Hepatocyte (in vitro differentiated cells): Measurements from ENCODE around the gene ATG10. TPM values are rescaled to one million over a fixed set of nuclear protein-coding genes. Genes with fewer than 3 reads are reported as not detected.

Source experiments
- DNase-seq: peaks from one replicate; pipeline ENCODE4 v3.0.0-alpha.2; 2016; ENCODE audit warnings: low spot score
- H2AFZ ChIP-seq: fragments of 200-600 bp; sonication (generic); 2 replicates; pipeline ENCODE4 v1.6.0; 2016; ENCODE audit warnings: antibody characterized with exemption, mild to moderate bottlenecking
- H3K27ac ChIP-seq: fragments of 200-600 bp; sonication (generic); 2 replicates; pipeline ENCODE4 v1.5.1; 2016; ENCODE audit warnings: mild to moderate bottlenecking
- H3K27me3 ChIP-seq: fragments of 200-600 bp; sonication (generic); 2 replicates; pipeline ENCODE4 v1.6.1; 2016
- H3K36me3 ChIP-seq: fragments of 200-600 bp; sonication (generic); replicated peaks from 2 replicates; pipeline ENCODE4 v1.5.1; 2016; ENCODE audit warnings: low read depth; ENCODE audit not compliant: insufficient read depth
- H3K4me1 ChIP-seq: fragments of 200-600 bp; sonication (generic); 2 replicates; pipeline ENCODE4 v1.5.1; 2016; ENCODE audit warnings: mild to moderate bottlenecking, moderate library complexity; ENCODE audit not compliant: insufficient read depth
- H3K4me2 ChIP-seq: fragments of 200-600 bp; sonication (generic); 2 replicates; pipeline ENCODE4 v1.6.0; 2016
- H3K4me3 ChIP-seq: fragments of 200-600 bp; sonication (generic); 2 replicates; pipeline ENCODE4 v1.5.1; 2016; ENCODE audit warnings: mild to moderate bottlenecking
- H3K79me2 ChIP-seq: fragments of 200-600 bp; sonication (generic); 2 replicates; pipeline ENCODE4 v1.6.0; 2017; ENCODE audit warnings: mild to moderate bottlenecking
- H3K9me2 ChIP-seq: fragments of 200-600 bp; sonication (generic); replicated peaks from 2 replicates; pipeline ENCODE4 v1.6.0; 2017; ENCODE audit warnings: mild to moderate bottlenecking; ENCODE audit not compliant: insufficient read depth
- H3K9me3 ChIP-seq: fragments of 200-600 bp; sonication (generic); 2 replicates; pipeline ENCODE4 v1.5.1; 2016; ENCODE audit warnings: low read depth, mild to moderate bottlenecking
- H4K20me1 ChIP-seq: fragments of 200-600 bp; sonication (generic); 2 replicates; pipeline ENCODE4 v1.6.0; 2016; ENCODE audit warnings: mild to moderate bottlenecking; ENCODE audit not compliant: insufficient read depth, poor library complexity, severe bottlenecking
- CTCF ChIP-seq: fragments of 200-600 bp; sonication (generic); IDR thresholded peaks from 2 replicates; pipeline ENCODE4 v1.5.1; 2016; ENCODE audit warnings: antibody characterized with exemption, mild to moderate bottlenecking; ENCODE audit not compliant: poor library complexity
- EZH2 ChIP-seq: fragments of 200-600 bp; sonication (generic); IDR thresholded peaks from 2 replicates; pipeline ENCODE4 v1.6.1; 2016; ENCODE audit warnings: antibody characterized with exemption, mild to moderate bottlenecking, borderline replicate concordance
- EZH2phosphoT487 ChIP-seq: fragments of 200-600 bp; sonication (generic); IDR thresholded peaks from one replicate; pipeline ENCODE4 v1.6.1; 2018; ENCODE audit warnings: antibody characterized with exemption, mild to moderate bottlenecking, low read depth, moderate library complexity; ENCODE audit not compliant: unreplicated experiment, severe bottlenecking
- WGBS: methylation state at CpG from one replicate; pipeline ENCODE4 v1.1.6; 2016; ENCODE audit warnings: low lambda C conversion rate; ENCODE audit errors: missing lambda C conversion rate; 5-methylcytosine and 5-hydroxymethylcytosine counted together
- polyA plus RNA-seq: library from polyadenylated mRNA; unstranded; fragments of >200 nt; fragmentation: Nextera tagmentation; extraction: Ambion mirVana; gene quantifications from 2 replicates; pipeline ENCODE4 v1.2.1, GENCODE V29; 2016
- total RNA-seq: library from RNA; depleted of rRNA; stranded (reverse); fragments of >200 nt; gene quantifications from 2 replicates; pipeline ENCODE4 v1.2.3, GENCODE V29; 2014

ATG10 gene
- total and polyA plus RNA-seq, 2 experiments from 2014 or later = 11.8 to 13.0 TPM

- H3K36me3 ChIP-seq = no peaks in the 10 kb centered on the region
- no peaks in the 10 kb centered on the region for H4K20me1 ChIP-seq
- no peaks in the 10 kb centered on the region for H3K79me2 ChIP-seq
- no peak overlapping the region for H3K4me3 ChIP-seq
- H3K27me3 ChIP-seq = no peaks in the 10 kb centered on the region
- no peak for DNase-seq
- H3K9me3 ChIP-seq = no peaks in the 10 kb centered on the region
- no peak overlapping the region for H3K27ac ChIP-seq
- H3K4me1 ChIP-seq = no peaks in the 10 kb centered on the region
- no peak for TF ChIP-seq EZH2phosphoT487
- TF ChIP-seq CTCF = no peak
- TF ChIP-seq EZH2 = no peak
- H3K4me2 ChIP-seq = no peak overlapping the region
- no peak overlapping the region for H2AFZ ChIP-seq
- 95% methylated on average over 3 of the region's 3 CpGs for WGBS
- no peaks in the 10 kb centered on the region for H3K9me2 ChIP-seq
These were observed 206.6 kb downstream of the ATG10 start for GRCh38 chr5:82178378-82178777.

DNA sequence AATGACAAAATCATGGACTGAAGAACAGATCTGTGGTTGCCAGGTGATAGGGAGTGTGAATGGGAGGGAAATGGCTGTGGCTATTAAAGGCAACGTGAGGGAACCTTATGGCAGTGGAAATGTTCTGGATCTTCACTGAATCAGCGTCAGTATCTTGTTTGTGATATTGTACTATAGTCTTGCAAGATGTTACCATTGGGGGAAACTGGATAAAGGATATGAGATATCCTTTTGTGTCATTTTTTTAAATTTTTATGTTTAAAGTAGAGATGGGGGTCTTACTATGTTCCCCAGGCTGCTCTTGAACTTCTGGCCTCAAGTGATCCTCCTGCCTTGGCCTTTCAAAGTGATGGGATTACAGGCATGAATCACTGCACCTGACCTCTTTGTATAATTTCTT lies 210.8 kb downstream of the ATG10 start:
- Histone ChIP-seq H3K36me3 (no peaks in the 10 kb centered on the region), H3K9me2 (no peaks in the 10 kb centered on the region), H3K9me3 (no peaks in the 10 kb centered on the region), H3K79me2 (no peaks in the 10 kb centered on the region), H3K27me3 (no peaks in the 10 kb centered on the region), H4K20me1 (no peaks in the 10 kb centered on the region), H3K4me2 (no peak overlapping the region), H3K4me1 (no peaks in the 10 kb centered on the region), H3K27ac (no peak overlapping the region), H2AFZ (no peak overlapping the region), H3K4me3 (no peak overlapping the region)
- no peak for DNase-seq
- 91% methylated on average over 2 of the region's 2 CpGs for WGBS
- TF ChIP-seq EZH2phosphoT487 = no peak
- no peak for TF ChIP-seq EZH2
- no peak for TF ChIP-seq CTCF

DNA sequence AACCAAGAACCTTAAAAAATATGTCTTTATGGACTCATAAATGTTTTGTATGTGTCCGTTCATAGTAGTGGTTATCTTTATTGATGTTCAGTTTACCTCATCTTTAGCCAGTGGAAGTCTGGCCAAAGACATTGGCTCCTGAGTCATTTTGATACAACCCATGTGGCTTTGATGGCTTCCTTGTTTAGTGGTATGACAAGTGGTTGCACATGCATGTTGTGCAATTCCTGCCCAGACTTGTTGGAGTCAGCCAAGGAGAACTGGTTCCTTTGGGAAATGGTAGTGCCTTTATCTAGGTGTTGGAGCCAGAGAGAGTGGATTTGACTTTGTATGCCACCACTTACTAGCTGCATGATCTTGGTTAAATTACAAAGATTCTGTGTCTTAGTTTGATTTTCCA lies 212.0 kb downstream of the ATG10 start:
- H3K79me2 ChIP-seq = no peaks in the 10 kb centered on the region
- no peak overlapping the region for H3K4me2 ChIP-seq
- H4K20me1 ChIP-seq = no peaks in the 10 kb centered on the region
- TF ChIP-seq EZH2phosphoT487 (no peak), EZH2 (no peak), CTCF (no peak)
- H3K27me3 ChIP-seq = no peaks in the 10 kb centered on the region
- no peak overlapping the region for H3K27ac ChIP-seq
- no peak overlapping the region for H3K4me3 ChIP-seq
- H3K4me1 ChIP-seq = no peaks in the 10 kb centered on the region
- H3K36me3 ChIP-seq = no peaks in the 10 kb centered on the region
- WGBS = 68% methylated on average over 1 of the region's 1 CpG
- H2AFZ ChIP-seq = no peak overlapping the region
- no peaks in the 10 kb centered on the region for H3K9me2 ChIP-seq
- DNase-seq = no peak
- no peaks in the 10 kb centered on the region for H3K9me3 ChIP-seq

DNA sequence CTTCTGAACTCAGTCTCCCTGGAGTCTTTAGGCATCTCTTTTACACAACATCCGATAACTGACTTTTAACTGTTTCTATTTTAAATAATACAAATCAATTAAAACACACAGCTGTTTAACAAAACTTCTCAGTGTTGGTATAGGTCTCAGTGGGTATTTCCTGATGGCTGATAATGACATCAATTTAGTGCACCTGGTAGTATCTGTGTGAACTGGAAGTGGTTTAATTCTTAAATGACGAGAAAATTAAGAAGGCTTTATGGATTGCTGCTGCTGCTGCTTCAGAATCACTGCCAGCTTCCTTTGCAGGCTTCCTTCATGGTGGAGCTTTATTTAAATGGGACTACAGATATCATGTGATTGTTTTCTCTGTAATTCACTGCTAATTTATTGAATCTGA lies 214.0 kb downstream of the ATG10 start:
- no peaks in the 10 kb centered on the region for H4K20me1 ChIP-seq
- H2AFZ ChIP-seq = no peak overlapping the region
- no peak overlapping the region for H3K4me3 ChIP-seq
- H3K79me2 ChIP-seq = no peaks in the 10 kb centered on the region
- H3K9me2 ChIP-seq = no peaks in the 10 kb centered on the region
- H3K36me3 ChIP-seq = no peaks in the 10 kb centered on the region
- no peaks in the 10 kb centered on the region for H3K9me3 ChIP-seq
- no peak overlapping the region for H3K4me2 ChIP-seq
- TF ChIP-seq EZH2 = no peak
- TF ChIP-seq CTCF = no peak
- no peak for TF ChIP-seq EZH2phosphoT487
- H3K27ac ChIP-seq = no peak overlapping the region
- H3K4me1 ChIP-seq = no peaks in the 10 kb centered on the region
- 82% methylated on average over 2 of the region's 2 CpGs for WGBS
- no peak for DNase-seq
- no peaks in the 10 kb centered on the region for H3K27me3 ChIP-seq
